Ishikawa (cell line): ENCODE data around the gene GLDC.

Source experiments
- EP300 ChIP-seq: IDR thresholded peaks from 2 replicates; pipeline ENCODE4 v1.6.1; 2012; ENCODE audit warnings: borderline replicate concordance
- NFIC ChIP-seq: IDR thresholded peaks from 2 replicates; pipeline ENCODE4 v1.6.1; 2012
- RAD21 ChIP-seq: IDR thresholded peaks from 2 replicates; pipeline ENCODE4 v1.6.1; 2012; ENCODE audit warnings: low read depth
- TAF1 ChIP-seq: IDR thresholded peaks from 2 replicates; pipeline ENCODE4 v1.6.1; 2012; ENCODE audit warnings: low read depth, mild to moderate bottlenecking
- TCF12 ChIP-seq: IDR thresholded peaks from 2 replicates; pipeline ENCODE4 v1.6.1; 2012; ENCODE audit warnings: low read depth
- TEAD4 ChIP-seq: IDR thresholded peaks from 2 replicates; pipeline ENCODE4 v1.6.1; 2012
- YY1 ChIP-seq: IDR thresholded peaks from 2 replicates; pipeline ENCODE4 v1.6.1; 2012; ENCODE audit warnings: low read depth
- ZBTB7A ChIP-seq: IDR thresholded peaks from 2 replicates; pipeline ENCODE4 v1.6.1; 2012; ENCODE audit warnings: low read depth

GRCh38 chr9:6631207-6631512 lies 14.4 kb downstream of the GLDC start:
- TF ChIP-seq YY1 (no peak), NFIC (no peak), EP300 (no peak), ZBTB7A (no peak), RAD21 (no peak), TEAD4 (no peak), TCF12 (no peak), TAF1 (no peak)
